SK-N-SH treated with all-trans-retinoic acid at 6 μM for 48 hours (cell line): ENCODE results near the gene THTPA.

ENCODE experiments used
- ATAC-seq: fragments of 200-7000 bp; cut with Tn5 transposase; 3 replicates; pipeline ENCODE4 v1.9.1; 2020; ENCODE audit warnings: mild to moderate bottlenecking, moderate library complexity
- ARNTL ChIP-seq: fragments of 450-650 bp; formaldehyde crosslinking; IDR thresholded peaks from 2 replicates; pipeline ENCODE4 v1.5.0; 2020; ENCODE audit warnings: low read depth, mild to moderate bottlenecking, moderate library complexity, borderline replicate concordance
- BACH2 ChIP-seq: fragments of 250-450 bp; sonication (Bioruptor Pico); IDR thresholded peaks from 2 replicates; pipeline ENCODE4 v1.9.0; 2021; ENCODE audit warnings: mild to moderate bottlenecking, borderline replicate concordance
- CSDC2 ChIP-seq: fragments of 250-450 bp; sonication (Bioruptor Pico); IDR thresholded peaks from 2 replicates; pipeline ENCODE4 v1.5.0; 2020; ENCODE audit warnings: mild to moderate bottlenecking, moderate library complexity
- ESRRG ChIP-seq: fragments of 250-450 bp; sonication (Bioruptor Pico); IDR thresholded peaks from 2 replicates; pipeline ENCODE4 v1.6.1; 2021; ENCODE audit warnings: mild to moderate bottlenecking
- GLIS3 ChIP-seq: fragments of 250-450 bp; sonication (Bioruptor Pico); IDR thresholded peaks from 2 replicates; pipeline ENCODE4 v1.5.0; 2020; ENCODE audit warnings: mild to moderate bottlenecking, moderate library complexity
- ISL1 ChIP-seq: fragments of 250-450 bp; sonication (Bioruptor Pico); IDR thresholded peaks from 2 replicates; pipeline ENCODE4 v2.1.2; 2022; ENCODE audit warnings: mild to moderate bottlenecking, moderate library complexity
- OSR1 ChIP-seq: fragments of 250-450 bp; sonication (Bioruptor Pico); IDR thresholded peaks from 2 replicates; pipeline ENCODE4 v1.8.0; 2022; ENCODE audit warnings: moderate library complexity, mild to moderate bottlenecking, inconsistent platforms
- PPARA ChIP-seq: fragments of 250-450 bp; sonication (Bioruptor Pico); IDR thresholded peaks from 2 replicates; pipeline ENCODE4 v1.5.0; 2020; ENCODE audit warnings: mild to moderate bottlenecking, borderline replicate concordance
- SNAI2 ChIP-seq: fragments of 250-450 bp; sonication (Bioruptor Pico); IDR thresholded peaks from 2 replicates; pipeline ENCODE4 v1.5.0; 2020; ENCODE audit warnings: mild to moderate bottlenecking, moderate library complexity
- TCF4 ChIP-seq: fragments of 250-450 bp; sonication (Bioruptor Pico); IDR thresholded peaks from 2 replicates; pipeline ENCODE4 v1.8.0; 2021; ENCODE audit warnings: mild to moderate bottlenecking, moderate library complexity, borderline replicate concordance
- TOX ChIP-seq: fragments of 250-450 bp; sonication (Bioruptor Pico); IDR thresholded peaks from 2 replicates; pipeline ENCODE4 v1.8.0; 2021; ENCODE audit warnings: mild to moderate bottlenecking, moderate library complexity, borderline replicate concordance
- ZFP30 ChIP-seq: fragments of 450-650 bp; formaldehyde crosslinking; IDR thresholded peaks from 2 replicates; pipeline ENCODE4 v1.5.0; 2022; ENCODE audit warnings: mild to moderate bottlenecking, moderate library complexity
- ZNF565 ChIP-seq: fragments of 450-650 bp; formaldehyde crosslinking; conservative IDR thresholded peaks from 2 replicates; pipeline ENCODE4 v1.5.0; 2020; ENCODE audit warnings: low read depth, mild to moderate bottlenecking, moderate library complexity
- ZNF70 ChIP-seq: fragments of 450-650 bp; formaldehyde crosslinking; IDR thresholded peaks from 2 replicates; pipeline ENCODE4 v1.5.0; 2020; ENCODE audit warnings: mild to moderate bottlenecking, moderate library complexity
- ZNF8 ChIP-seq: fragments of 450-650 bp; formaldehyde crosslinking; IDR thresholded peaks from 2 replicates; pipeline ENCODE4 v1.5.0; 2020; ENCODE audit warnings: mild to moderate bottlenecking, moderate library complexity
- TF ChIP-seq, protein P1 (sequence below): fragments of 250-450 bp; sonication (Bioruptor Pico); IDR thresholded peaks from 2 replicates; pipeline ENCODE4 v1.5.1; 2021; ENCODE audit warnings: mild to moderate bottlenecking, moderate library complexity
- TF ChIP-seq, protein P2 (sequence below): fragments of 250-450 bp; sonication (Bioruptor Pico); IDR thresholded peaks from 2 replicates; pipeline ENCODE4 v1.5.0; 2020; ENCODE audit warnings: mild to moderate bottlenecking, moderate library complexity
- TF ChIP-seq, protein P3 (sequence below): fragments of 250-450 bp; sonication (Bioruptor Pico); IDR thresholded peaks from 2 replicates; pipeline ENCODE4 v1.8.0; 2020; ENCODE audit warnings: mild to moderate bottlenecking, moderate library complexity, borderline replicate concordance
- TF ChIP-seq, protein P4 (sequence below): fragments of 250-450 bp; sonication (Bioruptor Pico); IDR thresholded peaks from 2 replicates; pipeline ENCODE4 v1.5.1; 2020; ENCODE audit warnings: low read depth, mild to moderate bottlenecking, moderate library complexity

The THTPA gene

DNA sequence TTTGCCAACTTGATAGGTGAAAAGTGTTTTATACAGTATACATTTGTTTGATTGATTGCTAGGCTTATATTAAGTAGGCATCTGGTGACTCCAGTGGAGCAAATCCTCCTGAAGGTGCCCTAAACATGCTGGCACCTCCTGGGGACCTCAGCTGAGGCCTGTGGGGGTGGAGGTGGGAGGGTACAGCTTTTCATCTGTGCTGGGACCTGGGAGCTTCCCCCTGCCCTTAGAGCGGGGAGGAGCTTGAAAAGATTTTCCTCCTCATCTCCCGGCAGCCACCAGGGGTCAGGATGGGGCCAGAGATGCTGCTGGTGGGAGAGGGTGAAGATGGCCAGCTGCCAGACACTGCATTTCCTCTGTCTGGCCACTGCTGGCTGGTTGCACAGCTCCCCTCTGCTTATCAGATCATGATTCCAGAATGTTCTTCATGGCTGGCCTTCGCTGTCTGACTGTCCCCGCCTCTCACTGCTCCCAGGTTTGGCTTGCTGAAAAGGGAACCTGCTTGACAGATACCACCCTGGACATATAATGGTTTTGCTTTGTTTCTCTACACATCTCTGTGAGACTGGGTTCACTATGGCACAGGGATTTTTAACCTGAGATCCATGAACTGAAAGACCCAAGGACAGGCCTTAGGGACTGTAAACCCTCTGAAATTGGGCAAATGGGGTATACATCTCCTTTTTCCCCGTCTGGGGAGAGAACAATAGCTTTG, 33.0 kb downstream of the THTPA start:
- TF ChIP-seq BACH2 (CRISPR knock-in tag) (no peak), SNAI2 (CRISPR knock-in tag) (no peak), ISL1 (CRISPR knock-in tag) (no peak), ZNF70 (CRISPR knock-in tag) (peak; percentile 26; the same call in 1 of the 2 replicates), GLIS3 (no peak), ARNTL (no peak), ESRRG (CRISPR knock-in tag) (no peak), CSDC2 (CRISPR knock-in tag) (no peak)
- TF ChIP-seq, protein P1, sequence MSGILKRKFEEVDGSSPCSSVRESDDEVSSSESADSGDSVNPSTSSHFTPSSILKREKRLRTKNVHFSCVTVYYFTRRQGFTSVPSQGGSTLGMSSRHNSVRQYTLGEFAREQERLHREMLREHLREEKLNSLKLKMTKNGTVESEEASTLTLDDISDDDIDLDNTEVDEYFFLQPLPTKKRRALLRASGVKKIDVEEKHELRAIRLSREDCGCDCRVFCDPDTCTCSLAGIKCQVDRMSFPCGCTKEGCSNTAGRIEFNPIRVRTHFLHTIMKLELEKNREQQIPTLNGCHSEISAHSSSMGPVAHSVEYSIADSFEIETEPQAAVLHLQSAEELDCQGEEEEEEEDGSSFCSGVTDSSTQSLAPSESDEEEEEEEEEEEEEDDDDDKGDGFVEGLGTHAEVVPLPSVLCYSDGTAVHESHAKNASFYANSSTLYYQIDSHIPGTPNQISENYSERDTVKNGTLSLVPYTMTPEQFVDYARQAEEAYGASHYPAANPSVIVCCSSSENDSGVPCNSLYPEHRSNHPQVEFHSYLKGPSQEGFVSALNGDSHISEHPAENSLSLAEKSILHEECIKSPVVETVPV (CRISPR knock-in tag) = no peak
- TF ChIP-seq, protein P2, sequence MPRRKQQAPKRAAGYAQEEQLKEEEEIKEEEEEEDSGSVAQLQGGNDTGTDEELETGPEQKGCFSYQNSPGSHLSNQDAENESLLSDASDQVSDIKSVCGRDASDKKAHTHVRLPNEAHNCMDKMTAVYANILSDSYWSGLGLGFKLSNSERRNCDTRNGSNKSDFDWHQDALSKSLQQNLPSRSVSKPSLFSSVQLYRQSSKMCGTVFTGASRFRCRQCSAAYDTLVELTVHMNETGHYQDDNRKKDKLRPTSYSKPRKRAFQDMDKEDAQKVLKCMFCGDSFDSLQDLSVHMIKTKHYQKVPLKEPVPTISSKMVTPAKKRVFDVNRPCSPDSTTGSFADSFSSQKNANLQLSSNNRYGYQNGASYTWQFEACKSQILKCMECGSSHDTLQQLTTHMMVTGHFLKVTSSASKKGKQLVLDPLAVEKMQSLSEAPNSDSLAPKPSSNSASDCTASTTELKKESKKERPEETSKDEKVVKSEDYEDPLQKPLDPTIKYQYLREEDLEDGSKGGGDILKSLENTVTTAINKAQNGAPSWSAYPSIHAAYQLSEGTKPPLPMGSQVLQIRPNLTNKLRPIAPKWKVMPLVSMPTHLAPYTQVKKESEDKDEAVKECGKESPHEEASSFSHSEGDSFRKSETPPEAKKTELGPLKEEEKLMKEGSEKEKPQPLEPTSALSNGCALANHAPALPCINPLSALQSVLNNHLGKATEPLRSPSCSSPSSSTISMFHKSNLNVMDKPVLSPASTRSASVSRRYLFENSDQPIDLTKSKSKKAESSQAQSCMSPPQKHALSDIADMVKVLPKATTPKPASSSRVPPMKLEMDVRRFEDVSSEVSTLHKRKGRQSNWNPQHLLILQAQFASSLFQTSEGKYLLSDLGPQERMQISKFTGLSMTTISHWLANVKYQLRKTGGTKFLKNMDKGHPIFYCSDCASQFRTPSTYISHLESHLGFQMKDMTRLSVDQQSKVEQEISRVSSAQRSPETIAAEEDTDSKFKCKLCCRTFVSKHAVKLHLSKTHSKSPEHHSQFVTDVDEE = peak; percentile 70; the same call in 1 of the 2 replicates
- TF ChIP-seq, protein P3, sequence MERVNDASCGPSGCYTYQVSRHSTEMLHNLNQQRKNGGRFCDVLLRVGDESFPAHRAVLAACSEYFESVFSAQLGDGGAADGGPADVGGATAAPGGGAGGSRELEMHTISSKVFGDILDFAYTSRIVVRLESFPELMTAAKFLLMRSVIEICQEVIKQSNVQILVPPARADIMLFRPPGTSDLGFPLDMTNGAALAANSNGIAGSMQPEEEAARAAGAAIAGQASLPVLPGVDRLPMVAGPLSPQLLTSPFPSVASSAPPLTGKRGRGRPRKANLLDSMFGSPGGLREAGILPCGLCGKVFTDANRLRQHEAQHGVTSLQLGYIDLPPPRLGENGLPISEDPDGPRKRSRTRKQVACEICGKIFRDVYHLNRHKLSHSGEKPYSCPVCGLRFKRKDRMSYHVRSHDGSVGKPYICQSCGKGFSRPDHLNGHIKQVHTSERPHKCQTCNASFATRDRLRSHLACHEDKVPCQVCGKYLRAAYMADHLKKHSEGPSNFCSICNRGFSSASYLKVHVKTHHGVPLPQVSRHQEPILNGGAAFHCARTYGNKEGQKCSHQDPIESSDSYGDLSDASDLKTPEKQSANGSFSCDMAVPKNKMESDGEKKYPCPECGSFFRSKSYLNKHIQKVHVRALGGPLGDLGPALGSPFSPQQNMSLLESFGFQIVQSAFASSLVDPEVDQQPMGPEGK (CRISPR knock-in tag) = no peak
- TF ChIP-seq, all 23 proteins: peak for 2
- ATAC-seq = peak; percentile 100

DNA sequence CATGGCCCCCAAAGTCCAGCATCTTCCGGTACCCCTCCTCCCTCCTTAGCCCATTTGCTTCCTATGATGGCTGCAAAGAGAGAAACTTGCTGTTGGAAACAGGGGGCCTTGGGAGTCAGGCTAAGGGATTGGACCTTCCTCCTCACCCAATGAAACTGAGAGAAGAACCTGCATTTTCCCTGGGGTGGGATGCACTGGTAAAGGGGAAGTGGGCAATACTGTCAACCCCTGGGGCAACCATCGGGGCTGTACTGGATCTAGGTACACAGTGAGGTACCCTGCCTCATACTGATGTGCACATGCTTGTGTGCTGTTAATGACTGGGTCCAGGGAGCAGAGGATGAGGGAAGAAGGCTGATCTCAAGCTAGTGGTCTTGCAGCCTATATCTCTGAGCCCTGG, 33.5 kb downstream of the THTPA start:
- no peak; the same call in 2 of the 3 replicates for ATAC-seq
- TF ChIP-seq PPARA (CRISPR knock-in tag) = no peak
- TF ChIP-seq GLIS3 = no peak
- TF ChIP-seq ZNF8 (CRISPR knock-in tag) = no peak
- TF ChIP-seq OSR1 (CRISPR knock-in tag) = no peak
- TF ChIP-seq, protein P2 = no peak
- TF ChIP-seq, protein P1 (CRISPR knock-in tag) = no peak
- TF ChIP-seq CSDC2 (CRISPR knock-in tag) = no peak
- TF ChIP-seq ZNF565 (CRISPR knock-in tag) = no peak
- no peak for TF ChIP-seq ZNF70 (CRISPR knock-in tag)
- TF ChIP-seq ARNTL = no peak
- TF ChIP-seq TOX (CRISPR knock-in tag) = no peak
- no peak for TF ChIP-seq ZFP30
- TF ChIP-seq, protein P3 (CRISPR knock-in tag) = no peak
- TF ChIP-seq BACH2 (CRISPR knock-in tag) = no peak
- TF ChIP-seq TCF4 (CRISPR knock-in tag) = no peak
- no peak for TF ChIP-seq ISL1 (CRISPR knock-in tag)
- TF ChIP-seq, protein P4, sequence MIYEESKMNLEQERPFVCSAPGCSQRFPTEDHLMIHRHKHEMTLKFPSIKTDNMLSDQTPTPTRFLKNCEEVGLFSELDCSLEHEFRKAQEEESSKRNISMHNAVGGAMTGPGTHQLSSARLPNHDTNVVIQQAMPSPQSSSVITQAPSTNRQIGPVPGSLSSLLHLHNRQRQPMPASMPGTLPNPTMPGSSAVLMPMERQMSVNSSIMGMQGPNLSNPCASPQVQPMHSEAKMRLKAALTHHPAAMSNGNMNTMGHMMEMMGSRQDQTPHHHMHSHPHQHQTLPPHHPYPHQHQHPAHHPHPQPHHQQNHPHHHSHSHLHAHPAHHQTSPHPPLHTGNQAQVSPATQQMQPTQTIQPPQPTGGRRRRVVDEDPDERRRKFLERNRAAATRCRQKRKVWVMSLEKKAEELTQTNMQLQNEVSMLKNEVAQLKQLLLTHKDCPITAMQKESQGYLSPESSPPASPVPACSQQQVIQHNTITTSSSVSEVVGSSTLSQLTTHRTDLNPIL (CRISPR knock-in tag) = no peak
